Measurements from ENCODE around the gene CBR3. TPM values are rescaled to one million over a fixed set of nuclear protein-coding genes. Genes with fewer than 3 reads are reported as not detected.

Gene CBR3
- total RNA-seq, 1 donor from 2014 or later, result 2.0 TPM

- intact Hi-C loops (cut with micrococcal nuclease), result no loop called here
- Histone ChIP-seq H3K4me3 (no peak overlapping the region), H3K4me1 (peaks cover 27% of the 10 kb centered on the region), H3K9me3 (replicated peaks) (peaks cover 6% of the 10 kb centered on the region), H3K27ac (replicated peaks) (no peak overlapping the region), H3K27me3 (ENCODE audit: low read depth) (no peaks in the 10 kb centered on the region), H3K36me3 (no peaks in the 10 kb centered on the region)
- no peak for TF ChIP-seq CTCF (IDR thresholded peaks at IDR 0.05; ENCODE audit: borderline replicate concordance)
- DNase-seq, result no peak
These were observed 58.3 kb downstream of the CBR3 start for GRCh38 chr21:36193200-36193599.

GRCh38 chr21:36194024-36194423 is 59.1 kb downstream of the CBR3 start:
- peaks cover under 1% of the 10 kb centered on the region for H3K36me3 ChIP-seq
- H3K27me3 ChIP-seq (ENCODE audit: low read depth), result no peaks in the 10 kb centered on the region
- H3K4me3 ChIP-seq, result no peak overlapping the region
- intact Hi-C loops (cut with micrococcal nuclease), result no loop called here
- no peak for TF ChIP-seq CTCF (IDR thresholded peaks at IDR 0.05; ENCODE audit: borderline replicate concordance)
- H3K9me3 ChIP-seq (replicated peaks), result peaks cover 6% of the 10 kb centered on the region
- DNase-seq, result no peak
- no peak overlapping the region for H3K27ac ChIP-seq (replicated peaks)
- H3K4me1 ChIP-seq, result peaks cover 18% of the 10 kb centered on the region

- H3K4me1 ChIP-seq, result peaks cover 11% of the 10 kb centered on the region
- TF ChIP-seq CTCF (IDR thresholded peaks at IDR 0.05; ENCODE audit: borderline replicate concordance), result no peak
- H3K4me3 ChIP-seq, result no peak overlapping the region
- H3K36me3 ChIP-seq, result peaks cover 12% of the 10 kb centered on the region
- no peak overlapping the region for H3K27ac ChIP-seq (replicated peaks)
- peaks cover 6% of the 10 kb centered on the region for H3K9me3 ChIP-seq (replicated peaks)
- no peak for DNase-seq
- intact Hi-C loops (cut with micrococcal nuclease), result no loop called here
- no peaks in the 10 kb centered on the region for H3K27me3 ChIP-seq (ENCODE audit: low read depth)
These were observed 60.7 kb downstream of the CBR3 start for GRCh38 chr21:36195613-36196012.

Other genes starting within 250 kb of the CBR3 start
- 10.1 TPM for gene SETD4, start 74.6 kb upstream of the CBR3 start, total RNA-seq
- 28.1 TPM for gene CBR1, start 65.1 kb upstream of the CBR3 start, total RNA-seq
- gene DOP1B, start 21.7 kb downstream of the CBR3 start, total RNA-seq, result 13.6 TPM
- 19.4 TPM for gene MORC3, start 185.1 kb downstream of the CBR3 start, total RNA-seq

Measured in left ventricle myocardium inferior (tissue), 1 donor.